GM12865 (cell line): Measurements from ENCODE around the gene CCDC12.
A peak's percentile ranks its signal among the peaks of the same experiment; 100 is the strongest.

Experiments
- DNase-seq: peaks from one replicate; pipeline ENCODE4 v3.0.0; 2010; ENCODE audit warnings: low read depth
- H3K4me3 ChIP-seq: 2 replicates; pipeline ENCODE4 v1.5.1; 2011; ENCODE audit warnings: mild to moderate bottlenecking, low read depth, low read length, control low read depth
- TF ChIP-seq, protein P1 (sequence below): IDR thresholded peaks from 2 replicates; pipeline ENCODE4 v1.5.1; 2011; ENCODE audit warnings: low read length, control low read depth, low read depth, inconsistent platforms; ENCODE audit not compliant: insufficient read depth; ENCODE audit errors: missing control alignments

The CCDC12 gene

DNA sequence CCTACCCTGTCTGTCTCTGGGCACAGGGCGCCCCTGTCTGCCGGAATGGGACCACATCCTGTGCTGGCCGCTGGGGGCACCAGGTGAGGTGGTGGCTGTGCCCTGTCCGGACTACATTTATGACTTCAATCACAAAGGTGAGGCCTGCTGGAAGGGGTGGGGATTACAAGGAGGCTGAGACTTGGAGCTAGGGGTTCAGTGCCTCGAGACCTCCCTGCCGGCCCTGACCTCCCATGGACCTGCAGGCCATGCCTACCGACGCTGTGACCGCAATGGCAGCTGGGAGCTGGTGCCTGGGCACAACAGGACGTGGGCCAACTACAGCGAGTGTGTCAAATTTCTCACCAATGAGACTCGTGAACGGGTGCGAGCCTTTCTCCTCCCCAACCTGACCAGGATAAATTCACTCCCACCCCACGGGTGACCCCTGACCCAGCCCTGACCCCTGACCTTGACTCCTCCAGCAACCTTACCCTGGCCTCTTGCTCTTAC, 78.7 kb downstream of the CCDC12 start:
- no peak for DNase-seq
- no peak overlapping the region for H3K4me3 ChIP-seq
- TF ChIP-seq, protein P1, sequence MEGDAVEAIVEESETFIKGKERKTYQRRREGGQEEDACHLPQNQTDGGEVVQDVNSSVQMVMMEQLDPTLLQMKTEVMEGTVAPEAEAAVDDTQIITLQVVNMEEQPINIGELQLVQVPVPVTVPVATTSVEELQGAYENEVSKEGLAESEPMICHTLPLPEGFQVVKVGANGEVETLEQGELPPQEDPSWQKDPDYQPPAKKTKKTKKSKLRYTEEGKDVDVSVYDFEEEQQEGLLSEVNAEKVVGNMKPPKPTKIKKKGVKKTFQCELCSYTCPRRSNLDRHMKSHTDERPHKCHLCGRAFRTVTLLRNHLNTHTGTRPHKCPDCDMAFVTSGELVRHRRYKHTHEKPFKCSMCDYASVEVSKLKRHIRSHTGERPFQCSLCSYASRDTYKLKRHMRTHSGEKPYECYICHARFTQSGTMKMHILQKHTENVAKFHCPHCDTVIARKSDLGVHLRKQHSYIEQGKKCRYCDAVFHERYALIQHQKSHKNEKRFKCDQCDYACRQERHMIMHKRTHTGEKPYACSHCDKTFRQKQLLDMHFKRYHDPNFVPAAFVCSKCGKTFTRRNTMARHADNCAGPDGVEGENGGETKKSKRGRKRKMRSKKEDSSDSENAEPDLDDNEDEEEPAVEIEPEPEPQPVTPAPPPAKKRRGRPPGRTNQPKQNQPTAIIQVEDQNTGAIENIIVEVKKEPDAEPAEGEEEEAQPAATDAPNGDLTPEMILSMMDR = no peak

GRCh38 chr3:46897031-46897430, 79.5 kb downstream of the CCDC12 start:
- TF ChIP-seq, protein P1 = no peak
- DNase-seq = no peak
- H3K4me3 ChIP-seq = no peak overlapping the region

GRCh38 chr3:46896386-46896785, 80.2 kb downstream of the CCDC12 start:
- TF ChIP-seq, protein P1 = no peak
- H3K4me3 ChIP-seq = no peak overlapping the region
- no peak for DNase-seq

DNA sequence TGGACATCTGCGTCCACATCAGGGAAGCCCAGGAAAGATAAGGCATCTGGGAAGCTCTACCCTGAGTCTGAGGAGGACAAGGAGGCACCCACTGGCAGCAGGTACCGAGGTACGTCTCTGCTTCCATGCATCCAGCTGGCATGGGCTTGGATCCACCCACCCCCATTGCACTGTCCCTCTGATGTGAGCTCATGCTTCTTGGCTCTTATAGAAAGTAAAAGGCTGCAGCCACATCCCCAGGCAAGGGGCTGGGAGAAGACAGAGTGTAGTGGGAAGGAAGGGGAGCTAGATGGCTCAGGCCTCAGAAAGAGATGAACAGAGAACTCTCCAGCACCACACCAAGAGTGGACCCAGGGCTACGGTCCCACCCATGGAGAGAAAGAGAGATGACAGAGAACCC, 80.8 kb downstream of the CCDC12 start:
- DNase-seq = no peak
- TF ChIP-seq, protein P1 = no peak
- no peak overlapping the region for H3K4me3 ChIP-seq

DNA sequence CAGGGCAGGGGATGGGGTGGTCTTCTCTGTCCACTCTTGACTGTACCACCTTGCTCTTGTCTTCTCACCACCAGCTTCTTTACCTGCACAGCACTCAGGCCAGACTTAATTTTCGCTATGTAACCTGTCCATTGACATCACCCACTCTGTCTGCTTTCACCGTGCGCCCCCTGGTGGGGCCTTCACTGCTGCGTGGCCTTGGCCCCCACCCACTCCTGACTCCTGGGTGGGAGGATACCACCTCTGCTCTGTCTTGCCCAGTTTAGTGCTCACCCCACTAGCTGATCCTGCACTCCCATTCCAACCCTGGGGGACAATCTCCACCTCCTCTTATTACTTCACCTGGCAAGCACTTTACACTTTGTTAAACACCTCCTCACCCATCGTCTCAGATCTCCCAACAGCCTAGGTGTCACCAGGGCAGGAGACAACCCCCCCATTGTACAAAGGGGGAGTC, 81.3 kb downstream of the CCDC12 start:
- TF ChIP-seq, protein P1 = peak; percentile 90
- H3K4me3 ChIP-seq = no peak overlapping the region
- peak; percentile 72 for DNase-seq

- H3K4me3 ChIP-seq = no peak overlapping the region
- TF ChIP-seq, protein P1 = no peak
- no peak for DNase-seq
Measured at GRCh38 chr3:46894256-46894655, 82.3 kb downstream of the CCDC12 start.

DNA sequence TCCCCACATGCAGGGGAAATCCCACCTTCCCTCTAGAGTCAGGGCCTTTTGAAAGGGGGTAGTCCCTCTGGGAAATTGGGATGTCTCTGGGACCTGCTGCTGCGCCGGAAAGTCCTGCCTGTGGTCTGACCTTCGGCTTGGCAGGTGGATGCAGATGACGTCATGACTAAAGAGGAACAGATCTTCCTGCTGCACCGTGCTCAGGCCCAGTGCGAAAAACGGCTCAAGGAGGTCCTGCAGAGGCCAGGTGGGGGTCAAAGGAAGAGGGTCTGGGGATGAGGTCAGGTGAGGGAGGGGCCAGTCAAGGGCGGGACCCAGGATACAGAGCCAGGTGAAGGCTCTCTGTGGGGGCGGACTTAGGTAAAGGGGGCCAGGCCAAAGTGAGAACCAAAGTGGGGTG, 82.8 kb downstream of the CCDC12 start:
- H3K4me3 ChIP-seq = no peak overlapping the region
- no peak for DNase-seq
- TF ChIP-seq, protein P1 = no peak
